Testis (tissue), 3 donors: ENCODE data around the gene LTV1. TPM values are rescaled to one million over a fixed set of nuclear protein-coding genes. Genes with fewer than 3 reads are reported as not detected.

Experiments
- DNase-seq: peaks from one replicate; pipeline ENCODE4 v3.0.0-alpha.2; 2019
- H3K27ac ChIP-seq, 2 donors: fragments of 200-600 bp; sonication (generic); one replicate each; pipeline ENCODE4 v1.5.1; 2019
- H3K27me3 ChIP-seq: fragments of 200-600 bp; sonication (generic); one replicate; pipeline ENCODE4 v1.5.1; 2019
- H3K36me3 ChIP-seq: fragments of 200-600 bp; sonication (generic); one replicate; pipeline ENCODE4 v1.5.1; 2017; ENCODE audit warnings: low read depth; ENCODE audit errors: missing control alignments
- H3K4me1 ChIP-seq: fragments of 200-600 bp; sonication (generic); one replicate; pipeline ENCODE4 v1.5.1; 2019
- H3K4me3 ChIP-seq, 2 donors: fragments of 200-600 bp; sonication (generic); one replicate each; pipeline ENCODE4 v1.5.1; 2017 to 2019
- H3K9me3 ChIP-seq: fragments of 200-600 bp; sonication (generic); one replicate; pipeline ENCODE4 v1.5.1; 2017
- CTCF ChIP-seq, 3 experiments: fragments of 450-650 bp in 2 of 3; fragments of 200-600 bp in 1 of 3; sonication (generic) in 1 of 3; IDR thresholded peaks; one replicate each; pipeline ENCODE4 v1.5.1; 2016 to 2019; ENCODE audit warnings: antibody characterized with exemption in 3 of 3, mild to moderate bottlenecking in 2 of 3, moderate library complexity in 1 of 3
- POLR2A ChIP-seq: fragments of 450-650 bp; IDR thresholded peaks from one replicate; pipeline ENCODE4 v1.6.1; 2017; ENCODE audit warnings: antibody characterized with exemption, mild to moderate bottlenecking, moderate library complexity
- WGBS, 2 donors: methylation state at CpG; one replicate each; pipeline ENCODE4 v1.1.5; 2018; 5-methylcytosine and 5-hydroxymethylcytosine counted together
- intact Hi-C: fragments of 100-400 bp; cut with DNase I; formaldehyde crosslinking; loops from one replicate; pipeline ENCODE4 v1.15.1; 2023; ENCODE audit warnings: low total_unique reads
- polyA plus RNA-seq: library from polyadenylated mRNA; stranded (reverse); fragments of 350-450 nt; fragmentation: Illumina TruSeq; extraction: RNeasy Lipid Tissue Mini Kit (QIAGEN cat#74804); gene quantifications from one replicate; pipeline ENCODE4 v1.2.3, GENCODE V29; 2014; ENCODE audit warnings: low read depth, low replicate concordance; ENCODE audit not compliant: insufficient read depth
- total RNA-seq, 2 donors: library from RNA; depleted of rRNA; stranded (reverse); fragments of >200 nt; gene quantifications; one replicate each; pipeline ENCODE4 v1.2.3, GENCODE V29; 2016

The LTV1 gene
- total and polyA plus RNA-seq, 3 donors from 2014 or later, result 18.5 to 22.1 (median 19.7) TPM

GRCh38 chr6:143828572-143828971 lies 14.6 kb upstream of the LTV1 start:
- Histone ChIP-seq H3K27me3 (no peaks in the 10 kb centered on the region), H3K4me3 (no peak overlapping the region), H3K36me3 (no peaks in the 10 kb centered on the region), H3K4me1 (no peaks in the 10 kb centered on the region), H3K9me3 (no peaks in the 10 kb centered on the region), H3K27ac (no peak overlapping the region)
- no peak for TF ChIP-seq CTCF (IDR thresholded peaks at IDR 0.05)
- TF ChIP-seq POLR2A, result no peak
- no peak for DNase-seq
- intact Hi-C loops, result no loop called here

GRCh38 chr6:143836150-143836549 lies 7.0 kb upstream of the LTV1 start:
- no peak for DNase-seq
- intact Hi-C loops, result no loop called here
- Histone ChIP-seq H3K4me3 (no peak overlapping the region), H3K36me3 (no peaks in the 10 kb centered on the region), H3K27ac (no peak overlapping the region), H3K4me1 (peaks cover 4% of the 10 kb centered on the region), H3K9me3 (no peaks in the 10 kb centered on the region), H3K27me3 (no peaks in the 10 kb centered on the region)
- WGBS, 2 donors, result 83 to 85% methylated on average over 2 of the region's 2 CpGs
- TF ChIP-seq POLR2A, result no peak
- TF ChIP-seq CTCF (IDR thresholded peaks at IDR 0.05), result no peak

DNA sequence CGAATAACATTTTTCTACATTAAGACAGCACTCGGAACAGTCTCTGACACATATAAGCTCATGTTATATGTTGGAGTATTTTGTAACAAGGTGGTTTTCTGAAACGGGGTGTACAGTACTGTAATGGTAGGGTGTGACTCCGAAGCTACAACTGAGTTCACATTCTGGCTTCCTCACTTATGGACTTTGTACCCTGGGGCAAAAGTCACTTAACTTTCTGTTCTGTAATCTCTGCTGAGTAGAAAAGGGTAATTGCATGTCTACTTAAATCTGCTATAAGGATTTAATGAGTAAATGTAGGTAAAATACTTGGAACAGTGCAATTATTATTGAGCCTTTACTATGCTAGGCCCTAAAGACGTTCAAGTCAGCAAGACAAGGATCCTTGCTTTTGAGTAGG lies 4.7 kb upstream of the LTV1 start:
- 70 to 84% methylated on average over 5 of the region's 5 CpGs for WGBS, 2 donors
- DNase-seq, result no peak
- Histone ChIP-seq H3K27ac (no peak overlapping the region), H3K4me1 (peaks cover 4% of the 10 kb centered on the region), H3K9me3 (no peaks in the 10 kb centered on the region), H3K36me3 (no peaks in the 10 kb centered on the region), H3K4me3 (no peak overlapping the region), H3K27me3 (no peaks in the 10 kb centered on the region)
- TF ChIP-seq POLR2A (no peak), CTCF (IDR thresholded peaks at IDR 0.05) (no peak)
- intact Hi-C loops, result no loop called here

DNA sequence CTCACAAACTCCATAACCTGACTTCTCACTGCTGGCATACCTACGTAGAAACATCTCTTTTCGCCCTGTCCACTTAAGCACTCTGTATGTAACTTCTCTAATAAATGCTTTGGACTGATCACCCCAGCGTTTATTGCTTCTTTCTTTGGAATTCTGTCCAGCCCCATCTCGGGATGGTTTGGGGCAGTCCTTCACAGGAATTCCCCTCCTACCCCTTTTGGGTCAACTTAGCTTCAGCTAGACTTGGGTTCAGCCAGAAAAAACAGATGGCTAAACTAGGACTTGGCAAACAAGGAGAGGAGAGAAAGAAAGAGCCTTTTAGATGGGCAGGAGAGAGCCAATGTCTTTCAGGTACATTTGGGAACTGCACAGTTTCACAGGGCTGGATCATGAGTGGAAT lies 3.9 kb upstream of the LTV1 start:
- H3K27ac ChIP-seq, result no peak overlapping the region
- intact Hi-C loops, result no loop called here
- H3K9me3 ChIP-seq, result no peaks in the 10 kb centered on the region
- H3K27me3 ChIP-seq, result no peaks in the 10 kb centered on the region
- TF ChIP-seq CTCF (IDR thresholded peaks at IDR 0.05) (no peak), POLR2A (no peak)
- no peak overlapping the region for H3K4me3 ChIP-seq
- no peak for DNase-seq
- 55 to 63% methylated on average over 4 of the region's 4 CpGs for WGBS, 2 donors
- no peaks in the 10 kb centered on the region for H3K36me3 ChIP-seq
- H3K4me1 ChIP-seq, result peaks cover 7% of the 10 kb centered on the region

- peaks cover 10% of the 10 kb centered on the region for H3K4me1 ChIP-seq
- no peak overlapping the region for H3K27ac ChIP-seq
- intact Hi-C loops, result no loop called here
- no peak overlapping the region for H3K4me3 ChIP-seq
- H3K27me3 ChIP-seq, result no peaks in the 10 kb centered on the region
- H3K9me3 ChIP-seq, result no peaks in the 10 kb centered on the region
- no peaks in the 10 kb centered on the region for H3K36me3 ChIP-seq
- TF ChIP-seq POLR2A (no peak), CTCF (IDR thresholded peaks at IDR 0.05) (no peak)
- no peak for DNase-seq
- 85 to 94% methylated on average over 6 of the region's 6 CpGs for WGBS, 2 donors
Measured at GRCh38 chr6:143840595-143841265, 2.4 kb upstream of the LTV1 start.
